Left ventricle myocardium superior (tissue), 1 donor: ENCODE data around the gene ALOX5. TPM values are rescaled to one million over a fixed set of nuclear protein-coding genes. Genes with fewer than 3 reads are reported as not detected.
A peak's percentile ranks its signal among the peaks of the same experiment; 100 is the strongest.

Experiments
- ATAC-seq: fragments of 200-7000 bp; cut with Tn5 transposase; one replicate; pipeline ENCODE4 v1.9.1; 2020; ENCODE audit warnings: mild to moderate bottlenecking, moderate library complexity
- DNase-seq: peaks from one replicate; pipeline ENCODE4 v3.0.0-alpha.2; 2020
- intact Hi-C: fragments of 100-400 bp; cut with micrococcal nuclease; formaldehyde crosslinking; loops from one replicate; pipeline ENCODE4 v1.11.0; 2022
- total RNA-seq: library from RNA; stranded (reverse); fragmentation: NEBNext Ultra II Directional; extraction: Animal tissue kit (Norgen Biotek cat#: 25700); gene quantifications from one replicate; pipeline ENCODE4 v1.2.1, GENCODE V29; 2021
- donor health status: DM: no; HTN: yes; CAD: no; lungs with severe emphysema.

Gene ALOX5
- total RNA-seq, 1 donor from 2014 or later = 4.5 TPM

DNA sequence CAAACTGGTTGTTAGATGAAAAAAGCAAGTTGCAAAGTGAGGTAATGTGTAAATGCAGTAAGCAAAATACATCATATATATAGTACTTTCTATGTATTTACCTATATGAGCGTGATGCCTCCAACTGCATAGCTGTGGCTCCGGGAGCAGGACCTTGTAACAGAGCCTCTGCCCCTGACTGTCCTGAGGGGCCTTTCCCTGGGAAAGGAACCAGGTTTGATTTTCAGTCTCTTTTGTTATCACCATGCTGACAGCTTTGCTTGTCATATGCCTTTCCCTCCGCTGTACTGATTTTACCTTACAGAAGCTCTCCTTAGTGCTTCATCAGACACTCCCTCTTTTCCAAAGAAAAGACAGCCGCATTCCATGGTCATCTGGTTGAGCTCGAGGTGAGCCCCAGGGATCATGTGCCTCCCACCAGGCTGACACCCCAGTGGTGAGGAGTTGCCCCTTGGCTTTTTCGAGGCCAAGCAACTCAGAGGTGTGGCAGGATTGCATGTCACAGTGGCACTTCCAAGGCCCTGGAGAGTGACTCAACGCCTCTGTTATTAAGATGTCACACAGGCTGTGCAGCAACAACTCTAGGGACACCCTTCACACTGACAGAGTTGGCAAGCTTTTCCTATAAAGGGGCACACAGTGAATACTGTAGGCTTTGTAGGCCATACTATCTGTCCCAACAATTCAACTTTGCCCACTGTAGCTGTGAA is 78.9 kb downstream of the ALOX5 start:
- DNase-seq (peak; percentile 54), ATAC-seq (peak; percentile 97)
- intact Hi-C loops = no loop called here

DNA sequence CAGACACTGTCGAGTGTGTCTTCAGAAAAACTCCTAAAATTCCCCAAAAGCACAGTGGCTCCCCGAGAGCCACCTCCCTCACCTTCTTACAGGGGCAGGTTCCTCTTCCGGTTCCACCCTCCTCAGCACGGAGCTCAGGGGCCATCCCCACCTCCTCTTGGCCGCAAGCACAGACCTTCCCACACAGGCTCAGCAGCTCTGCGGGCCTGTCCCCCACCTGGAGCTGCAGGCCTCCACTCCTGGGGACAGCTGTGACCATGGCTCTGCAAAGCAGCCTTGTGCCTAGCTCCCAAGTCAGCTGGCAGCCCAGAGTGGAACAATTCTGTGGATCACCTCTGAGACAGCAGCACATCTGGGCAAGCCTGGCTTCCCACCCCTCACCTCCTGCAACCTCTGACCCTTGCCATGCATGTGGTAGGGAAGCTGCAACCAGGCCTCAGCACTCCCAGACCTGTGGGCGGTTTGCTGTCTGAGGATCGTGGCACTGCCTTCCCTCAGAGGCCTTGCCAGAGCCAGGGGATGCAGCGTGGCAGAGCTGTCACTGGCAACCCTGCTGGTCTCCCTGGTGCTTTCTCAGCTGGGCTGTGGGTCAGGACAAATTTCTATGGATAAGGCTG is 79.7 kb downstream of the ALOX5 start:
- intact Hi-C loops = no loop called here
- peak; percentile 15 for ATAC-seq
- no peak for DNase-seq

DNA sequence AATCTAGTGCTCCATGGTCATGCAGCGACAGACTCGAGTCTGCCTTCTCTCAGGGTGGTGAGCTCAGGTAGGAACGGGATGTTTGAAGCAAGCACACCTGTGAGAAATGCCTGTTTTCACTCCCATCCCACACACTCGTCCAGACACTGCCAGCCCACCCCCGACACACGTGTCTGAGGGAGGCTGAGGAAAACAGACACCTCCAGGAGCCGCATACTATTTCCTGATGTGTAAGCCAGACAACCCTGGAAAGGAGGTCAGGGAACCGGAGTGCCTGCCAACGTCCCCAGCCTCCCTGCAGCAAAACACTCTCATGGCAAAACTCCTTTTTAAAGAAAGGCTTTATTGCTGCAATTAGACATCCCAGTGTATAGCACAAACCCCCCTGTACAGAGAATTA is 80.2 kb downstream of the ALOX5 start:
- ATAC-seq (peak; percentile 38), DNase-seq (no peak)
- intact Hi-C loops = no loop called here

DNA sequence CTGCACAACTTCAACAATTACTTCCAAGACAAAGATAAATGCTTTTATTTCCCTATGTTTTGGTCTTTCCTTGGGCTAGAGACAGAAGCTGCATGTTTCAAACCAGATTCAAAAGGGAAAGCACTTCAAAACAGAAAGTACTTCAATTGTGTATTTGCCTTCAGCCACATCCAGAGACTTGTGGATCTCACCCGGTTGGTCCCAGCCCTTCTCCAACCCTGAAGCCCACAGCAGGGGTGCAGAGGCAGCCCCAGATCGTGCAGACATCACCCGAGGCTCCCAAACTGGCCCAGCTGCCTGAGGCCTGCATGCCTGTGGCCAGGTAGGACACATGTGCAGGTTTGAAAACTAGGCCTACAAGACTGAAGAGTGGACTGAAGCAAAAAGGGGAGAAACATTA is 80.8 kb downstream of the ALOX5 start:
- intact Hi-C loops = no loop called here
- DNase-seq (no peak), ATAC-seq (no peak)

DNA sequence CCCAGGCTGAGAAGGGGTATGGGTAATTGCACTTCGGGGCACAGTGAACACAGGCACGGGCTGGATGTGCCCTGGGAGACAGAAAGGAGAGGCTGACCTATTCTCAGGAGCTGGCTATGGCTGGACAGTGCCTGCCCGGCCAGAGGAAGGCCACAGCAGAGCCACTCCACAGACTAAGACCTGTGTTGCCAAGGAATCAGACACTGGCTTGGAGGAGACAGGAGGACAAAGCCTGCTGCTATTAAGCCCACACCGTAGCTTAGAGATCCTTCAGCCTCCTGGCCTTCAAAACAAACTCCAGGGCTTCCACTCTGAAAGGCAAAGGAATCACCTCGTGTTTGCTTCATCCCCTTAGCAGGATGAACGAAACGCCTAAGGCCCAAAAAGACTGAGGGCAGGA is 82.2 kb downstream of the ALOX5 start:
- no peak for DNase-seq
- no peak for ATAC-seq
- intact Hi-C loops = no loop called here

DNA sequence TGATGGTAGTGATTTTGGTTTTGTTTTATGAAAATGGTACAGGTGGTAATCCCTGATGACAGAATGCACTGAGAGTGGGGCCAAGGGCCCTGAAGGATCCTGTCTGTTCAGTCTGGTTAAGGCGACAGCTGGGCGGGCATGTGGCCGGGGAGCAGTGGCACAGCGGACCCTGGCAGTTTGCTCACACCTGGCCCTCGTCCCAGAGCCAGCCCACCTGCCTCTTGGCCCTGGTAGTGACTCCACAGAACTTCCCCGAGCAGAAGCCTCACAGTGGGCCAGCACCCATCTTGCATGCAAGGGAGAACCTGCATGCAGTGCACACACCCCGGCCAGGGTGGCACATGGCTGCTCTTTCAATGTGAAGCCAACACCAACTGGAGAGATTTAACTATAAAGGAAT is 82.8 kb downstream of the ALOX5 start:
- intact Hi-C loops = no loop called here
- DNase-seq = no peak

DNA sequence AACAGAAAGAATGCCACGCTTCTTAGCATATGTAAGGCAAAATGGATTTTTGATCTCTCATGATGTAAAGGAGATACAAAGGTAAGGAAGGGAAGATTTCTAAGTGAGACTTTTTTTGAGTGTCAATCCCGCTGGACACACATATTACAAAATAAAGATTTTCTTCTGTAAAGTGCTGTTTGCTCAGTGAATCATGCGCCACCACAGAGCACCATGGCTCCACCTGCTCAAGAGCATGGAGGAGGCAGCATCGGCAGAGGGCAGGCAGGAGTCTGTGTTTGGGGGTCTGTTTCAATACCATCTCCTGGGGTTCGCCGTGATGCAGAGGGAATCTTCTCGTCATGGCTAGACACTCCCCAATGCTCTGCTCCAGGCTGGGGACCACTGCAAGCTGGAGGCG is 83.5 kb downstream of the ALOX5 start:
- DNase-seq (no peak), ATAC-seq (no peak)
- intact Hi-C loops = no loop called here

More for the DNA sequence above, 82.8 kb downstream of the ALOX5 start:
- no peak for ATAC-seq

DNA sequence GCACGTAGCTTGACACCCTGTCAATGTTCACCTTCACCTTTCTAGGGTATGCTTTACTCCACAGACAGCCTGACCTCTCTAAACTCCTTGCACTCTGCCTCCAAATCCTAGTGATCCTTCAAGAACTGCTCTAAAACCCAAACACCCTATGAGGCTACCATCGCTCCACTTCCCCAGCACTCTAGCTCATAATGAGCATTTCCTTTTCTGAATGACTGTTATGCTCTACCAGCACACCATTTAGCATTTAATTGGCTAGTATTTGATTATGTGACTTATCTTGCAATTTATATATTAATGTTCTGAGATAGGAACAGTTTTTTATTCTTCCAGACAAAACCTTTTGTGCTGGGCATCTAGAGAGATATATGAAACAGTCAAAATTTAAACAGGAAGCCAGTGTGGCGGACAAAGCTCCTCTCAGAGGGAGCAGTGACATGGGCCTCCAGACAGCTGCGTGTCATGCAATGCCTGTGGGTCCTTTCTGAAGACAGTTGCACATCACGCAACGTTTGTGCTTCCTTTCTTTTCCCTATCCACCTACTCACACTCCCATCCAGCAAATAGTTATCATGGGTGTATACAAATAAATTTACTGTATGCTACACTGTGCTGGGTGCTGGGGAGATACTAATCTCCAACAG is 86.3 kb downstream of the ALOX5 start:
- intact Hi-C loops = no loop called here
- ATAC-seq (no peak), DNase-seq (no peak)

DNA sequence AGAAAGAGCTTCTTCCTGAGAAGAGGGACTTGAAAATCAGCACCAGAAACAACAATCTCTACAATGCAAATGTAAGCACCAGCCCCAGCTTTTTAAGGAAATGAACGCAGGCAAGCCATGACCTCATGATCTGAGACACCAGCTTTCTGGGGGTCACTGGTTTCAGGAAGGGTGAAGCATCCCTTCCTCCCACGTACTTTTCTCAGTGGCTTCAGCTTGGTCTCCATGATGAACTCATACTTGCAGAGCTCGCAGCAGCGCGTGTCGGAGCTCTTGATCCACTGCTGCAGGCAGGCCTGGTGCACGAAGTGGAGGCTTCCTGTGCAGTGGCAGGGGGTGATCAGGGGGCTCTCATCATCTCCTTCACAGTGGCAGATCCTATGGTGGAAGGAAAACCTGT is 87.0 kb downstream of the ALOX5 start:
- intact Hi-C loops = no loop called here
- no peak for DNase-seq
- no peak for ATAC-seq

DNA sequence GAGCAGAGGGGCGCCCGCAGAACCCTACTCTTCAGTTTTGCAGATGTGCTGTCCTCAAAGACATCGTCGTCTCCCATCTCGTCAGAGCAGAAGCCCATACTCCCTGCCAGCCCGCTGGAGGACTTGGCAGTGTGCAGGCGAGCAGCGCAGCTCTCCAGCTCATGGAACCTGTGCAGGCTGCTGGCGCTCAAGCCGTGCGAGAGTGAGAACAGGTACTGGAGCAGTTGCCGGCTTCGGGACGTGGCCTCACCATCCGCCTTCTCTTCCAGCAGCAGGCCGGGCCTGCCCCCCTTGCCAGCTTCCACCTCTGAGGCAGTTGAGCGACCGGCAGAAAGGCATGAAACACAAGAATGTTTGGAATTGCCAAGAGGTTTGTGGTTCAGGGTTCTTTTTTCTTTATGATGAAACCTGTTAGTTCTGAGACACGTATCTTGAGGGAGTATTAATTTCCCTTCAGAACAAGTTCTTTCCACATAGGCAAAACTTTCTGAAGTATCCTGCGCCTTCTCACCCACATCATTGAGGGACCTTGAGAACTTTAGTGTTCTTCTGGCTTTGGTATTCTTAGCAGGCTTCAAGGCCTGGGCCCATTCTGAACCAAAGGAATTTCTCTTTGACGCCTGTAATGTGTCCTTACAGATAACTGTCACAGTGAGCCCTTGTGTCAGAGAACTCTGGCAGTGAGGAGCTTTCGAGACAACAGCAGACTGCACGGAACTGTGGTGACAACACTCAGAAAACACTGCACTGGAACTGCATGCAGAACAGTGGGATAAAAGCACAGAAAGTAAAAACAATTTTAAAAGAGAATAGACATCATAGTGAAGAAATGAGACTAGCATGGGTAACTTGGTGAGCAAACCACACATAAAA is 89.5 kb downstream of the ALOX5 start:
- peak; percentile 47 for DNase-seq
- intact Hi-C loops = no loop called here
- ATAC-seq = peak; percentile 65

DNA sequence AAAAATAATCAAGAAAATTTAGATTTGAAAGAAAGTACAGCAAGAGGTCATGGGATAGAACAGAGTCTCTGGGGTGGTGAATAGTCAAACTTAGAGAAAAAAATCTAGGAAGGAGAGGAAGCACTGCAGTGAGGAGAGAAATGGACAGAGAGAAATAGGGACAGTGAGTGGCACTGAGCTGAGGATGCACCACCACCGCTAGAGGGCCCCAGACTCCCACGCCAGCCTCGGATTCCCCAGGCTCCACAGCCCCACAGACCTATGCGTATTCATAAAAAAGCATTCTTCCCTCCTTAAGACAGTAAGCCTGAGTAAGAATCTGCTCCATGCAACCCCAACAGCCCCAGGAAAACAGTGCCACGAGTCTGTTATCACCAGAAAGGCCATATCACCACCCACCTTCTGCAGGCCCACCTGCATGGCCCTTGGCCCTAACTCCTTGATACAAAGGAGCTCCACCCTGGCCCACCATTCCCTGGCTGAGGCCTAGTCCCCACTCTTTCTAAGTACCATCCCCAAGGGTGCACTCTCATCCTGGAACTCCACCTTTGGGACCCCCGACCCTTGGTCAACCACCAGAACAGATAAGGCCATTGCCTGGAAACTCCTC is 91.0 kb downstream of the ALOX5 start:
- intact Hi-C loops = no loop called here
- ATAC-seq (peak; percentile 94), DNase-seq (peak; percentile 85)

DNA sequence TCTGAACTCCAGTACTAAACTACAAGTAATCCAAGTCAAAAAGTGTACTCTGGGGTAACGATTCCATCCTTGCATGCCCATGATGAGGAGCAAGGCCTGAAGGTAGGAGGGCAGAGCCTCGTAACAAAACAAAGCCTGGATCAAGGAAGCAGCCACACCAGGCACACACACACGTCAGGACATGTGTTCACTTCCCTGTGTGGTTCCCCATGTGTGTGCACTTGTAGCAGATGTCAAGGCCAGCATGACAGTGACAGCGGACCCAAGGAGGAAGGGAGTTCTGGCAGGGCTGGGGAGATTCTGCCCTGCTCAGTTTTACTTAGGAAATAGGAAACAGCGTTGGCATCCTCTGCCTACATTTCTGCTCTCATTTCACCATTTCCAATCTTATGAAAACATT is 92.8 kb downstream of the ALOX5 start:
- ATAC-seq = peak; percentile 9
- no peak for DNase-seq
- intact Hi-C loops = no loop called here

DNA sequence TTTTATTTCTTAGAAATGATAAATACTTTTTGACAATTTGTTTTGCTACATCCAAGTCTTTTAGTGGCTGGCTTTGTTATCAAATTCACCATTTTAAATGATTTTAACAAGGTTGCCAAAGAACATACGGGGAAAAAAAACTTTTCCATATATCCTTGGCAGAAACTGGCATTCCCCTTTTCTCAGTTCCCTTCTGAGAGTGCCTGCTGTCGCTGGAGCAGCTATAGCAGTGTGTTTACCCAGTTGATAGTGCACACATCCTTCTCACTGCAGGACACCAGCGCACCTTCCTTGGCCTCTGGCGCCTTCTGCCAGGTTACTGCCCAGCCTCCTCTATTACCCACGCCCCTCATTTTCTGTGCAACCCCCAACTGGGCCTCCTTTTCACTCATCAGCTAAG is 94.1 kb downstream of the ALOX5 start:
- intact Hi-C loops = no loop called here
- ATAC-seq = no peak
- DNase-seq = no peak

DNA sequence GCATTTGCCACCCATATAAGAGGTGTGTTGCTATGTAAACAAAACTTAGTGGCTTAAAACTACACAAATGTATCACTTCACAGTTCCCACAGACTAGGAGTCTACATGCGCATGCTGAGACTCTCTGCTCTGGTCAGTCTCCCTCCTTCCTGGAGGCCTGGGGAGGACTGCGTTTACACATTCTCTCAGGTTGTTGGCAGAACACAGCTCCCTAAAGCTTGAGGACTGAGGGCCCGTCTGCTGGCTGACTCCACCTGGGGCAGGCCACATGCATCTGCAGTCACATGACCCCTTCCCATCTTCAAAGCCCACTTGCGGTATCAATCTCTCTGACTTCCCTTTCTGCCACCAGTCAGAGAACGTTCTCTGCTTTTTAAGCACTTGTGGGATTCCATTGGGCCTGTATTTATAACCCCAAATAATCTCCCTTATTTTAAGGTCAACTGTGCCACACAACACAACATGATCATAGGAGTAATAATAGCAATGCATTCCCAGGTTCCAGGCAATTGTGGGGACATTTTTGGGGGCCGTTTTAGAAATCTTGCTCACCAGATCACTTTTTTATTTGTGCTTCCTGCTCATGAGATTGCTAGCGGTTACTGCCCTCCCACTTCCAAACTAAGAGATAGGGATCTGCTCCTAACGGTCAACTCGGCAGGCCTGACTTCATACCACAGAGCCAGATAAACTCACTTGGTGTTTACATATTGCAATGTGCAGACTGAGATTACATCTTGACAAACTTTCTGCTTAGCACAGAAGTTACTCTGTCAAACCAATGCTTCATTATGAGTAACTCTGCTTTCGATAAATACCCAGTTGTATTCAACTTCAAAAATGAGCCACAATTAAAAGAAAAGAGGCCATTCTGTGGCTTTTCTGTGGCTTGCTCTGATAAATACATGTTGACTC is 96.3 kb downstream of the ALOX5 start:
- DNase-seq (no peak), ATAC-seq (peak; percentile 63)
- intact Hi-C loops = no loop called here

DNA sequence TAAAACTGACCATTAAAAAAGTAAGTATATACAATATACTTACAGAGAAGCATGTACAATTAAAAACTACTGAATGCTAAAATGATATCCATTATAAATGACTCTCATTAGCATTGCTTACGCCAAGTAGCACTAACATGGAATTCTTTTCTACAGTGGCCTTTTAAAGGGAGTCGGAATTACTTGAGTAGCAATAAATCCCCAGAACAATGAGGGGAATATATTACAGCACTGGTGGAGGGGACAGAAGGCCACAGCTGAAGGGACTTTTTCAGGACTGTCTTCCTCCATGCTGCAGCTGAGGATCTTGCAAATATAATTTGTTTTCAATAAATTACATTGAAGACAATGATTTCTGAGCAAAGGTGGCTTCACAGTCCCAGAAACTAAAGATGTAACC is 97.0 kb downstream of the ALOX5 start:
- intact Hi-C loops = no loop called here
- no peak for DNase-seq

DNA sequence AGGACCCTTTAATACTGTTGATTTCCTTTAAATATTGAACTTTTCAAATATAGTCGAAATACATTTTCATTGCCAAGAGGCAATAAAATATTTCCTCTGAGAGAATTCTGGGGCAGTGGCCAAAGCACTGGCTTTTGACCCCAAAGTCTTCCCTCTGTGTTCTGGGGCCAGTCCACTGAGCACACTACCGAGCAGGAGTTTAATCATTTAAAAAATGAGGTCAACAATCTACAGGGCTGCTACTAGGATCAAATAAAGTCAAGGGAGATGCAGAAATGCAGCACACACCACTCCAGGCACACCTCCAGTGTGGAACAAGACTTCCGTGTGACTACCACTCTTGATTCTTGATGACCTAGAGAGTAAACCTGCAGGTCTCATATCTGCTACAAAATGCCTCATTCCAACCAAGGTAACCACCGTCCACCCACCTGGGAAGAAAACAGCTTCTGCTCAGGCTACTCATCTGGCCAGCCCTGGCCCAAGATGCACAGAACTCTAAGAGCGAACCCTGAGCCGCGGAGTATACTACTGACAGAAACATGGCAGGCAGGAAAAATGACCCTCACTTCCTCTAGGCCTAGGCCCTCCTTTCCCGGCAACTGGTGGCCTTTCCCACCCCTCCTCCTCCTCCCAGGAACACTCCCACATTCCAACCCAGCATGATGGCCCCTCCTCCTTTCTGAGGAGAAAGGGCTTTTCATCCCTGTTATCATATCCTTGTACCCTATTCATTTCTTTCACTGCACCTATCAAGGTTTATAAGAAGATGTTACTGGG is 97.7 kb downstream of the ALOX5 start:
- no peak for ATAC-seq
- intact Hi-C loops = no loop called here
- DNase-seq = no peak

More for the DNA sequence above, 97.0 kb downstream of the ALOX5 start:
- ATAC-seq = no peak

DNA sequence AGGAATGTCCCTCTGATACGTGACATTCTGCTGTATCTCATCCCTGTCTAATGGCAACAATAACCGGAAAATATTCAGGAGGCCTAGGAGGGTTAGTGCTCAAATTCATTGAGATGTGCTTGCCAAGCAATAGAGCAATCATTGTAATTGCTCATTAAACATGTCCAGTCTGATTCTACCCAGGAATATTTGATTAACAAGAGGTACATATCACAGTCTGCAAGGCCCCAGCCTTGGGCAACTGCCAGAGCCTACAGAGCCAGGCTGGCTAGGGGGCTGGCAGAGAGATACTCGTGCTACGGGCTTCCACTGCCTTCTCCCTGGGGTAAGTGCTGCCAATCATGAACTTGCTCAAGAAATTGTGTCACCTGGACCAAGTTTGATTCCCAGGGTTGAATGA is 99.1 kb downstream of the ALOX5 start:
- intact Hi-C loops = no loop called here
- no peak for ATAC-seq
- DNase-seq = no peak

DNA sequence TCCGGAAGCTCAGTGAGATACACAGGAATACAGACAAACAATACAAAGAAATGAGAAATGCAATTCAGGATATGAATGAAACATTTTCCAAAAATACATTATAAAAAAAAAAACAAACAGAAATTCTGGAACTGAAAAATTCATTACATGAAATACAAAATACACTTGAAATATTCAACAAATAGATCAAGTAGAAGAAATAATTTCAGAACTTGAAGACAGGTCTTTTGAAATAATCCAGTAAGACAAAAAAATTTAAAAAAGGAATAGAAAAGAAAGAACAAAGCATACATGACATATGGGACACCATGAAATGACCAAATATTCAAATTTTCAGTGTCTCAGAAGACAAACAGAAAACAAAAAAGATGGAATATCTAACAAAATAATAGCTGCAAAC is 102.5 kb downstream of the ALOX5 start:
- intact Hi-C loops = no loop called here

More for the DNA sequence above, 102.5 kb downstream of the ALOX5 start:
- ATAC-seq = no peak
- DNase-seq = no peak
